Upper lobe of right lung (tissue), 1 donor: ENCODE data around the gene GRIN1. TPM values are rescaled to one million over a fixed set of nuclear protein-coding genes. Genes with fewer than 3 reads are reported as not detected.

Experiments used
- ATAC-seq: fragments of 200-7000 bp; cut with Tn5 transposase; one replicate; pipeline ENCODE4 v1.9.1; 2020; ENCODE audit warnings: mild to moderate bottlenecking, moderate library complexity
- DNase-seq: peaks from one replicate; pipeline ENCODE4 v3.0.0-alpha.2; 2020
- H3K27ac ChIP-seq: fragments of 200-600 bp; one replicate; pipeline ENCODE4 v1.8.0; 2022
- H3K27me3 ChIP-seq: fragments of 200-600 bp; one replicate; pipeline ENCODE4 v1.8.0; 2022; ENCODE audit warnings: mild to moderate bottlenecking
- H3K36me3 ChIP-seq: fragments of 200-600 bp; one replicate; pipeline ENCODE4 v1.8.0; 2022
- H3K4me1 ChIP-seq: fragments of 200-600 bp; one replicate; pipeline ENCODE4 v1.8.0; 2022
- H3K4me3 ChIP-seq: fragments of 200-600 bp; one replicate; pipeline ENCODE4 v1.8.0; 2022; ENCODE audit warnings: mild to moderate bottlenecking
- H3K9me3 ChIP-seq: fragments of 200-600 bp; one replicate; pipeline ENCODE4 v1.8.0; 2022
- CTCF ChIP-seq: fragments of 200-600 bp; IDR thresholded peaks from one replicate; pipeline ENCODE4 v1.8.0; 2022; ENCODE audit warnings: antibody characterized with exemption
- intact Hi-C: fragments of 100-400 bp; cut with DNase I; formaldehyde crosslinking; loops from one replicate; pipeline ENCODE4 v1.11.0; 2022
- total RNA-seq: library from RNA; stranded (reverse); fragmentation: NEBNext Ultra II Directional; extraction: Animal tissue kit (Norgen Biotek cat#: 25700); gene quantifications from one replicate; pipeline ENCODE4 v1.2.1, GENCODE V29; 2021
- donor health status: DM: no; HTN: yes; CAD: no; lungs with severe emphysema.

GRIN1 gene
- total RNA-seq, 1 donor from 2014 or later = 0.64 TPM

- H3K9me3 ChIP-seq = no peaks in the 10 kb centered on the region
- no peaks in the 10 kb centered on the region for H3K4me1 ChIP-seq
- no peaks in the 10 kb centered on the region for H3K36me3 ChIP-seq
- no peak for ATAC-seq
- intact Hi-C loops = no loop called here
- TF ChIP-seq CTCF = no peak
- DNase-seq = peak; percentile 31
- peaks cover 56% of the 10 kb centered on the region for H3K27me3 ChIP-seq
- no peak overlapping the region for H3K4me3 ChIP-seq
- no peak overlapping the region for H3K27ac ChIP-seq
These were observed 1.9 kb upstream of the GRIN1 start for GRCh38 chr9:137136881-137137607.

GRCh38 chr9:137138058-137138721 lies 764 bp upstream of the GRIN1 start:
- H3K36me3 ChIP-seq = no peaks in the 10 kb centered on the region
- peaks cover 67% of the 10 kb centered on the region for H3K27me3 ChIP-seq
- TF ChIP-seq CTCF = no peak
- ATAC-seq (no peak), DNase-seq (peak; percentile 53)
- H3K9me3 ChIP-seq = no peaks in the 10 kb centered on the region
- H3K27ac ChIP-seq = no peak overlapping the region
- intact Hi-C loops = no loop called here
- H3K4me1 ChIP-seq = no peaks in the 10 kb centered on the region
- no peak overlapping the region for H3K4me3 ChIP-seq

GRCh38 chr9:137139468-137140150 lies 655 bp downstream of the GRIN1 start:
- Histone ChIP-seq H3K4me1 (no peaks in the 10 kb centered on the region), H3K9me3 (no peaks in the 10 kb centered on the region), H3K36me3 (no peaks in the 10 kb centered on the region), H3K4me3 (no peak overlapping the region), H3K27ac (no peak overlapping the region), H3K27me3 (peaks cover 76% of the 10 kb centered on the region)
- intact Hi-C loops = no loop called here
- no peak for ATAC-seq
- TF ChIP-seq CTCF = no peak
- peak; percentile 40 for DNase-seq

GRCh38 chr9:137140151-137141012 lies 1.4 kb downstream of the GRIN1 start:
- Histone ChIP-seq H3K36me3 (no peaks in the 10 kb centered on the region), H3K4me1 (no peaks in the 10 kb centered on the region), H3K27me3 (peaks cover 76% of the 10 kb centered on the region), H3K4me3 (no peak overlapping the region), H3K9me3 (no peaks in the 10 kb centered on the region), H3K27ac (no peak overlapping the region)
- intact Hi-C loops = no loop called here
- DNase-seq (peak; percentile 46), ATAC-seq (no peak)
- no peak for TF ChIP-seq CTCF

DNA sequence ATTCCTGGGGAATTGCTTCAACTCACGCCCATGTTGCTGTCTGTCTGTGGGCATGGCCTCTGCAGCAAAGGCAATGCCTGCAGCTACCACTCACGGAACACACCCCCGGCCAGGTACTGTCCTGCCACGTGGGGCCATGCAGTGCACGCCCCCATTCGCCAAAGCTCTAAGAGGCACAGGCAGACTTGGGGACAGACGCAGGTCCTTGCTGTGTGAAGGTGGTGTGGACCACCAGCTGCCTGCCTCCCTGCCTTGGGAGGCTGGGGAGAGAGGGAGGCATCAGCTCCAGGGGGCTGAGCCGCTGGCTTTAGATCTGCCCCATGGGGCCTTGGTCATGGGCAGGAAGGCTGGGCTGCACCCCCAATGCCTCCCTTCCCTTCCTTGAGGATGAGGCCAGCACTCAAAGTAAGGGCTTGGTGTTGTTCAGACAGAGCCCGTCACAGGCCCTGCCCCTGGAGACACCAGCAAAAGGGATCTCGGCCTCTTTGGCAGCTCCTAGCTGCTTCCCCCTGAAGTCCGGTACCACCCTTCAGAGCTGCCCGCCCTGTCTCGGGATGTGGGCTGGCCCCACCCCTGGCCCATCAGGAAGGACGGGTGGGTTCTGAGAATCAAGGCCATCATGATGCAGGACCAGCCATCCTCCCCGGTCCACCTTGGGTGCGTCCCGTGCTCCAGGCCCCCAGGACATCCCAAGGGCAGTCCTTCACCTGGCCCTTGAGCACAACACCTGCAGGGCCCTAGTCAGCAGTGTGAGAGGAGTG lies 2.3 kb downstream of the GRIN1 start:
- Histone ChIP-seq H3K4me3 (no peak overlapping the region), H3K27ac (no peak overlapping the region), H3K36me3 (no peaks in the 10 kb centered on the region), H3K9me3 (no peaks in the 10 kb centered on the region), H3K27me3 (peaks cover 76% of the 10 kb centered on the region), H3K4me1 (no peaks in the 10 kb centered on the region)
- DNase-seq (peak; percentile 48), ATAC-seq (no peak)
- no peak for TF ChIP-seq CTCF
- intact Hi-C loops = no loop called here
